GM23338 (cell line): ENCODE data around the gene AGBL4. TPM values are rescaled to one million over a fixed set of nuclear protein-coding genes. Genes with fewer than 3 reads are reported as not detected.

Experiments used
- ATAC-seq: fragments of 200-7000 bp; cut with Tn5 transposase; 3 replicates; pipeline ENCODE4 v1.9.1; 2020
- DNase-seq: peaks from one replicate; pipeline ENCODE4 v3.0.0-alpha.2; 2015; ENCODE audit warnings: low spot score
- H2AFZ ChIP-seq: fragments of 200-600 bp; sonication (generic); 2 replicates; pipeline ENCODE4 v1.8.0; 2016; ENCODE audit warnings: antibody characterized with exemption, mild to moderate bottlenecking, moderate library complexity
- H3F3A ChIP-seq: fragments of 200-600 bp; sonication (generic); replicated peaks from 2 replicates; pipeline ENCODE4 v1.8.0; 2017; ENCODE audit warnings: antibody characterized with exemption, mixed run types, low read depth
- H3K27ac ChIP-seq: fragments of 200-600 bp; sonication (generic); 2 replicates; pipeline ENCODE4 v1.6.1; 2016; ENCODE audit warnings: low read depth
- H3K27me3 ChIP-seq: fragments of 200-600 bp; sonication (generic); 2 replicates; pipeline ENCODE4 v1.8.0; 2016; ENCODE audit warnings: mild to moderate bottlenecking, mixed run types, moderate library complexity; ENCODE audit not compliant: insufficient read depth
- H3K36me3 ChIP-seq: fragments of 200-600 bp; sonication (generic); 2 replicates; pipeline ENCODE4 v1.8.0; 2016; ENCODE audit warnings: mild to moderate bottlenecking; ENCODE audit not compliant: insufficient read depth
- H3K4me1 ChIP-seq: fragments of 200-600 bp; sonication (generic); 2 replicates; pipeline ENCODE4 v1.8.0; 2016; ENCODE audit warnings: mild to moderate bottlenecking, moderate library complexity; ENCODE audit not compliant: insufficient read depth
- H3K4me2 ChIP-seq: fragments of 200-600 bp; sonication (generic); 2 replicates; pipeline ENCODE4 v1.7.1; 2017; ENCODE audit warnings: mixed run types
- H3K4me3 ChIP-seq: fragments of 200-600 bp; sonication (generic); 2 replicates; pipeline ENCODE4 v1.6.1; 2016; ENCODE audit warnings: mixed run types
- H3K79me2 ChIP-seq: fragments of 200-600 bp; sonication (generic); replicated peaks from 2 replicates; pipeline ENCODE4 v1.8.0; 2017; ENCODE audit warnings: mild to moderate bottlenecking; ENCODE audit not compliant: insufficient read depth
- H3K9me2 ChIP-seq: fragments of 200-600 bp; sonication (generic); 2 replicates; pipeline ENCODE4 v1.8.0; 2017; ENCODE audit not compliant: insufficient read depth
- H4K20me1 ChIP-seq: fragments of 200-600 bp; sonication (generic); replicated peaks from 2 replicates; pipeline ENCODE4 v1.8.0; 2017; ENCODE audit warnings: mild to moderate bottlenecking; ENCODE audit not compliant: insufficient read depth
- H3K27ac Mint-ChIP-seq: 2 replicates; pipeline ENCODE4 v1.8.0; 2020; ENCODE audit warnings: inconsistent platforms, mild to moderate bottlenecking, moderate library complexity, mixed read lengths
- H3K27me3 Mint-ChIP-seq: 3 replicates; pipeline ENCODE4 v1.8.0; 2022; ENCODE audit warnings: low read depth, mild to moderate bottlenecking, moderate library complexity, mixed read lengths, inconsistent platforms; ENCODE audit not compliant: insufficient read depth, poor library complexity
- H3K36me3 Mint-ChIP-seq: 3 replicates; pipeline ENCODE4 v1.8.0; 2021; ENCODE audit warnings: low read depth, mild to moderate bottlenecking, inconsistent platforms, moderate library complexity, mixed read lengths
- H3K4me1 Mint-ChIP-seq: 3 replicates; pipeline ENCODE4 v1.8.0; 2020; ENCODE audit warnings: mild to moderate bottlenecking, inconsistent platforms, mixed read lengths
- H3K4me3 Mint-ChIP-seq: 3 replicates; pipeline ENCODE4 v1.8.0; 2021; ENCODE audit warnings: moderate library complexity, mild to moderate bottlenecking, inconsistent platforms, mixed read lengths
- H3K9me3 Mint-ChIP-seq: 3 replicates; pipeline ENCODE4 v1.8.0; 2020; ENCODE audit warnings: moderate library complexity, mild to moderate bottlenecking, inconsistent platforms, mixed read lengths
- ETS1 ChIP-seq: IDR thresholded peaks from 2 replicates; pipeline ENCODE4 v1.6.1; 2016; ENCODE audit warnings: antibody characterized with exemption
- NANOG ChIP-seq: IDR thresholded peaks from 2 replicates; pipeline ENCODE4 v1.6.1; 2016; ENCODE audit warnings: antibody characterized with exemption, borderline replicate concordance
- STAT1 ChIP-seq: IDR thresholded peaks from one replicate; pipeline ENCODE4 v1.6.1; 2016; ENCODE audit warnings: antibody characterized with exemption; ENCODE audit not compliant: unreplicated experiment
- polyA plus RNA-seq: library from polyadenylated mRNA; unstranded; fragments of >200 nt; fragmentation: Nextera tagmentation; extraction: Ambion mirVana; gene quantifications from 2 replicates; pipeline ENCODE4 v1.2.1, GENCODE V29; 2016
- total RNA-seq: library from RNA; depleted of rRNA; stranded (reverse); fragments of >200 nt; shearing (Covaris generic); gene quantifications from 2 replicates; pipeline ENCODE4 v1.2.3, GENCODE V29; 2014
- TF ChIP-seq, protein P1 (sequence below), 2 experiments: fragments of 200-600 bp in 1 of 2; sonication (generic) in 1 of 2; conservative IDR thresholded peaks; 2 replicates each; pipeline versions ENCODE4 v1.5.1 to v1.6.1; 2016 to 2017; ENCODE audit warnings: antibody characterized with exemption in 2 of 2, low read depth in 2 of 2, mild to moderate bottlenecking in 2 of 2, moderate library complexity in 1 of 2
- TF ChIP-seq, protein P2 (sequence below): IDR thresholded peaks from one replicate; pipeline ENCODE4 v1.6.1; 2018; ENCODE audit warnings: antibody characterized with exemption; ENCODE audit not compliant: unreplicated experiment

The AGBL4 gene
- total and polyA plus RNA-seq, 2 experiments from 2014 or later: 0.91 to 1.5 TPM

DNA sequence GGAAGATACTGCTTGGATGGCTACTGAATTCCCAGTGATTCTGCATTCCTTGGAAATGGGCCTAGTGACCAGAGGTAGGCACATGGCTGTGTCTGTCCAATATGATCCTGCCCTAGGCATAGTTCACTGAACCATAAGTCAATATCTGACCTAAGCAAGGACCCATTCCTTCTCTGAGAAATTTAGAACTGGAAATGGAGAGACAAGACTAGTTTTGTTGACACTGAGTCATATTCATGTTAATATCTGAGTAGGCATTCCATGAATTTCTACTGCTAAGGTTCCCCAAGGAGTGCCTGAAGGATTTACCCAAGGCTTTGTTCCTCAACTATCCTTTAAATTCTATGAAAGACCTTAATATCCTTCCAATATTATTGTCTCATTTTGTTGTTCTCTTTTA lies 917.3 kb downstream of the AGBL4 start:
- no peaks in the 10 kb centered on the region for H3K36me3 ChIP-seq
- H3K27me3 ChIP-seq: no peaks in the 10 kb centered on the region
- ATAC-seq (no peak), DNase-seq (no peak)
- no peak for TF ChIP-seq ETS1
- TF ChIP-seq NANOG: no peak
- TF ChIP-seq STAT1: no peak
- no peak overlapping the region for H3K4me3 Mint-ChIP-seq
- H4K20me1 ChIP-seq: no peaks in the 10 kb centered on the region
- H3K4me2 ChIP-seq: no peak overlapping the region
- H3K4me3 ChIP-seq: no peak overlapping the region
- no peaks in the 10 kb centered on the region for H3K79me2 ChIP-seq
- peaks cover 12% of the 10 kb centered on the region; the same call in 2 of the 3 replicates for H3K36me3 Mint-ChIP-seq
- H3F3A ChIP-seq: no peaks in the 10 kb centered on the region
- no peak overlapping the region for H2AFZ ChIP-seq
- no peaks in the 10 kb centered on the region for H3K4me1 Mint-ChIP-seq
- peaks cover 8% of the 10 kb centered on the region for H3K27me3 Mint-ChIP-seq
- no peaks in the 10 kb centered on the region for H3K4me1 ChIP-seq
- H3K9me3 Mint-ChIP-seq: peaks cover 92% of the 10 kb centered on the region
- H3K27ac ChIP-seq: no peak overlapping the region
- no peaks in the 10 kb centered on the region for H3K9me2 ChIP-seq
- H3K27ac Mint-ChIP-seq: no peak overlapping the region

- H3K9me2 ChIP-seq: no peaks in the 10 kb centered on the region
- H3K4me3 Mint-ChIP-seq: no peak overlapping the region
- no peaks in the 10 kb centered on the region for H3F3A ChIP-seq
- DNase-seq: peak; percentile 4
- peaks cover 3% of the 10 kb centered on the region for H3K27me3 Mint-ChIP-seq
- H3K4me2 ChIP-seq: no peak overlapping the region
- H3K27ac Mint-ChIP-seq: no peak overlapping the region
- ATAC-seq: no peak
- no peaks in the 10 kb centered on the region for H3K27me3 ChIP-seq
- no peaks in the 10 kb centered on the region; the same call in 1 of the 3 replicates for H3K36me3 Mint-ChIP-seq
- H3K36me3 ChIP-seq: no peaks in the 10 kb centered on the region
- H3K27ac ChIP-seq: no peak overlapping the region
- peaks cover 93% of the 10 kb centered on the region for H3K9me3 Mint-ChIP-seq
- no peak overlapping the region for H3K4me3 ChIP-seq
- no peaks in the 10 kb centered on the region for H3K4me1 ChIP-seq
- no peaks in the 10 kb centered on the region for H3K4me1 Mint-ChIP-seq
- H4K20me1 ChIP-seq: no peaks in the 10 kb centered on the region
- H3K79me2 ChIP-seq: no peaks in the 10 kb centered on the region
- TF ChIP-seq, protein P1, sequence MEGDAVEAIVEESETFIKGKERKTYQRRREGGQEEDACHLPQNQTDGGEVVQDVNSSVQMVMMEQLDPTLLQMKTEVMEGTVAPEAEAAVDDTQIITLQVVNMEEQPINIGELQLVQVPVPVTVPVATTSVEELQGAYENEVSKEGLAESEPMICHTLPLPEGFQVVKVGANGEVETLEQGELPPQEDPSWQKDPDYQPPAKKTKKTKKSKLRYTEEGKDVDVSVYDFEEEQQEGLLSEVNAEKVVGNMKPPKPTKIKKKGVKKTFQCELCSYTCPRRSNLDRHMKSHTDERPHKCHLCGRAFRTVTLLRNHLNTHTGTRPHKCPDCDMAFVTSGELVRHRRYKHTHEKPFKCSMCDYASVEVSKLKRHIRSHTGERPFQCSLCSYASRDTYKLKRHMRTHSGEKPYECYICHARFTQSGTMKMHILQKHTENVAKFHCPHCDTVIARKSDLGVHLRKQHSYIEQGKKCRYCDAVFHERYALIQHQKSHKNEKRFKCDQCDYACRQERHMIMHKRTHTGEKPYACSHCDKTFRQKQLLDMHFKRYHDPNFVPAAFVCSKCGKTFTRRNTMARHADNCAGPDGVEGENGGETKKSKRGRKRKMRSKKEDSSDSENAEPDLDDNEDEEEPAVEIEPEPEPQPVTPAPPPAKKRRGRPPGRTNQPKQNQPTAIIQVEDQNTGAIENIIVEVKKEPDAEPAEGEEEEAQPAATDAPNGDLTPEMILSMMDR (conservative IDR thresholded peaks at IDR 0.05; ENCODE audit: low read depth in 2 of 2): peak in 1 of 2 experiments; percentile 35; a peak in 2 of 4 replicates
- TF ChIP-seq, protein P2, sequence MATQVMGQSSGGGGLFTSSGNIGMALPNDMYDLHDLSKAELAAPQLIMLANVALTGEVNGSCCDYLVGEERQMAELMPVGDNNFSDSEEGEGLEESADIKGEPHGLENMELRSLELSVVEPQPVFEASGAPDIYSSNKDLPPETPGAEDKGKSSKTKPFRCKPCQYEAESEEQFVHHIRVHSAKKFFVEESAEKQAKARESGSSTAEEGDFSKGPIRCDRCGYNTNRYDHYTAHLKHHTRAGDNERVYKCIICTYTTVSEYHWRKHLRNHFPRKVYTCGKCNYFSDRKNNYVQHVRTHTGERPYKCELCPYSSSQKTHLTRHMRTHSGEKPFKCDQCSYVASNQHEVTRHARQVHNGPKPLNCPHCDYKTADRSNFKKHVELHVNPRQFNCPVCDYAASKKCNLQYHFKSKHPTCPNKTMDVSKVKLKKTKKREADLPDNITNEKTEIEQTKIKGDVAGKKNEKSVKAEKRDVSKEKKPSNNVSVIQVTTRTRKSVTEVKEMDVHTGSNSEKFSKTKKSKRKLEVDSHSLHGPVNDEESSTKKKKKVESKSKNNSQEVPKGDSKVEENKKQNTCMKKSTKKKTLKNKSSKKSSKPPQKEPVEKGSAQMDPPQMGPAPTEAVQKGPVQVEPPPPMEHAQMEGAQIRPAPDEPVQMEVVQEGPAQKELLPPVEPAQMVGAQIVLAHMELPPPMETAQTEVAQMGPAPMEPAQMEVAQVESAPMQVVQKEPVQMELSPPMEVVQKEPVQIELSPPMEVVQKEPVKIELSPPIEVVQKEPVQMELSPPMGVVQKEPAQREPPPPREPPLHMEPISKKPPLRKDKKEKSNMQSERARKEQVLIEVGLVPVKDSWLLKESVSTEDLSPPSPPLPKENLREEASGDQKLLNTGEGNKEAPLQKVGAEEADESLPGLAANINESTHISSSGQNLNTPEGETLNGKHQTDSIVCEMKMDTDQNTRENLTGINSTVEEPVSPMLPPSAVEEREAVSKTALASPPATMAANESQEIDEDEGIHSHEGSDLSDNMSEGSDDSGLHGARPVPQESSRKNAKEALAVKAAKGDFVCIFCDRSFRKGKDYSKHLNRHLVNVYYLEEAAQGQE: no peak
- no peak overlapping the region for H2AFZ ChIP-seq
These were observed 919.2 kb downstream of the AGBL4 start for GRCh38 chr1:49104575-49104974.
